HPDE6-E6E7 (cell line): Measurements from ENCODE around the gene TGFB3.
A peak's percentile ranks its signal among the peaks of the same experiment; 100 is the strongest.

Source experiments
- DNase-seq: peaks from one replicate; pipeline ENCODE4 v3.0.0; 2011; ENCODE audit warnings: missing footprints; ENCODE audit errors: extremely low spot score

TGFB3 gene

DNA sequence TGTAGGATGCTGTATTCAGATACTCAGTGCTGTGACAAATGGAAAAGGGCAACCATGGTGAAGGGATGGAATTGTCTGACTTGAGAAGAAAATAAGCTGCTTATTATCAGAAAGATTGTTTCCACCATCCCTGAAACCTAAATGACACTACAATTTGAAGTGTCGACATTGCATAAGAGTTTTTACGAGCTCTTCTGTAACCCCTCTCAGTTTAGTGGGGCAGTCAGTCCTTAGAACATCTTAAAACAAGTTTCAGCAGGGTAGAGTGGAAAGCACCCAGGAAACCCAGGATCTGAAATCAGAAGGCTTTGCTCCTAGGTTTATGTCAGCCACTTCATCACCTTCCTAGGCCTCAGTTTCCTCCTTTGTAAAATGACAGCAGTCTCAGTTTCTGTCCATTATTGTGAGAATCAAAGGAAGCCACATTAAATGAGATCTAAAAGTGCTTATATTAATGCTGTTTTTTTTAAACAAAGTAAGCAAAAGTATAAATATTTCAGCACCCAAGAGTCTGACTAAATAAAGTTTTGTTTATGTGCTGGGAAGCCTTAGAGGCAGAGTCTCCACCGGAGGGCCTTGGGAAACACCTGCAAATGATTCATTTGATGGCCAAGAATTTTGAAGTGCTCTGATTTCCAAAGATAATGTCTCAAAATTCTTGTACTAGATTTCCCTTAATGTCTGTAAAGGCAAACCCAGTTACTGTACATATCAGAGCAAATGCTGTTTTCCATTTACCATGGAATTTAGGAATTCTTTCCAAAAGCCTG is 5.6 kb upstream of the TGFB3 start:
- DNase-seq, result no peak

DNA sequence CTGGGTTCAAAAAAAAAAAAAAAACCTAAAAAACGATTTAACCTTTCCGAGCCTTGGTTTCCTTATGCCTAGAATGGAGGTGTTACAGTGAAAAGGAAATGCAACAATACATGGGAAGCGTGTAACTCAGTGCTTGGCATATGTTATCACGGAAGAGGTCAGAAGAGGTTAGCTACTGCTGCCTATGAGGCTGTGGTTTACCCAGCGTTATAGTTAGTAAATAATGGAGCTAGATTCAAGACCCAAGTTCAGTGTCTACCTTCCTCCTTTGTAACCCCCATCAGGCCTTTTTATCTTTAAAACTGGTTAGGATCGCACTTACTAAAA is 4.6 kb upstream of the TGFB3 start:
- no peak for DNase-seq

DNA sequence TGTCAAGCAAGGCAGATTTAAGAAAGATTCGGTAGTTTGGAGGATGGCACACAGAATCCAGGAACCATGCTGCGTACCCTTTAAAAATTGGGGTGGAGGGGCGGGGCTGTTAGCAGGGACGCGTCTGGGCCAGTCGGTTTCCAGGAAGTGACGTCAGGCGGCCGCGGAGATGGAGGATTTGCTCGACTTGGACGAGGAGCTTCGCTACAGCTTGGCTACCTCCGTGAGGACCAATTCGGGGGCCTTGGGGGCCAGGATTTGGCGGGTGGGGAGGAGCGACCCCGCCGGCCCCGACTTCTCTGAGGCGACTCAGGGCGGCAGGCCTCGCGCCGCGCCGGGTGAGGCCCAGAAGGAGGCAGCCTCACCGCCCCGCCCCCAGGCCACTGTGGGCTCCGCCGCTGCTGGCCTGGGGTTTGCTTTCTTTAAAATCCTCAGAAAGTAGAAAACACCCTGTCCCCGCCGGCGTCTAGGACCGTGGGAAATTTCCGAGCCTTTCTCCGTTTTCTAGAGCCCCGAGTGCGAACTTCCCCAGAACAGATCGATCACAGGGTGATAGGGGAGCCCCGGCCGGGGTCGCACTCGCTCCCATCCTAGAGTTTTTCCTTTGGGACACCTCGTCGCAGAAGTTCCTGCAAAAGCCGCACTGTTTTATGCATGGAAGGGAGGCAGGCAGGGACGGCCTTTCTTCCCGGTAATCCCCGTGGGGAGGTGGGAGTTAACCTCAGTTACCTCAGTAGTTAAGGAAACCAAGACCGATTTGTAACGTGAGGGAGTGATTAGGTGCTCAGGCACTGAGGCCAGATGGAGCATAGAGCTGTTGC is 4.0 kb upstream of the TGFB3 start, which contains the start of gene IFT43:
Gene IFT43 (plus strand): TSS at position 146 of the 821 bp plus-strand sequence. CDS start 24 bp downstream, at position 170.
- peak; percentile 72 for DNase-seq

DNA sequence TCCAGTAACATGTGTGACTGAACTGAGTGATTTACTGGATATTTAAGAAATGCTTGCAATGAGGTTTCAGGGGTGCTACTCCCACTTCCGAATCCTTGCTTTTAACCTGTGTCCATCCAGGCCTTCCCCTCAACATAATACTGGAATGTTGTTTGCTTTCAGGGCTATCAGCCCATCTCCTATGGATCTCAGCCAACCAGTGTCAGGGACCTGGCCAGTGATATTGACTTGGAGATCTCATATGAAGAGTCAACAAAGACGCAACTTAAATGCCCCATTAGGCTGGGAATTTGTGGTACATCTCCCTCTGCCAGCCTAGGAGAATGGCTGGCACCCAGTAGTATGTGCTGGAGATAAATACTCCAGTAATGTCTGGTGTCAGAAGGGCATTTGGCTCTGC is 2.9 kb upstream of the TGFB3 start:
- DNase-seq, result no peak

DNA sequence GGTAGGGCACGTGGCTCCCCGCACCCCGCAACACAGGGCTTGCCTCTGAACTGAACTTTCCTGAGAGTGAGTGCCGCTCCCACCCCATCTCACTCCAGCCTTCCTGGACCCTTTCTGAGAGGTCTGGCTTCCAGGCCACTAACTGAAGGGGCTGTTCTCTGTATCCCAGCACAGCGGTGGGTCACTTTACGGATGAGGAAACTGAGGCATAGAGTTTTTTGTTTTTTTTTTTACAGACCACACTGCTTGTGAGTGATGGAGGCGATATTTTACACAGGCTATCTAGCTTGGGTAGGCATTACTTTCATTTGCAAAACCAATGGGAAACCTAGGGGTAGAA is 1.2 kb upstream of the TGFB3 start:
- DNase-seq, result no peak

DNA sequence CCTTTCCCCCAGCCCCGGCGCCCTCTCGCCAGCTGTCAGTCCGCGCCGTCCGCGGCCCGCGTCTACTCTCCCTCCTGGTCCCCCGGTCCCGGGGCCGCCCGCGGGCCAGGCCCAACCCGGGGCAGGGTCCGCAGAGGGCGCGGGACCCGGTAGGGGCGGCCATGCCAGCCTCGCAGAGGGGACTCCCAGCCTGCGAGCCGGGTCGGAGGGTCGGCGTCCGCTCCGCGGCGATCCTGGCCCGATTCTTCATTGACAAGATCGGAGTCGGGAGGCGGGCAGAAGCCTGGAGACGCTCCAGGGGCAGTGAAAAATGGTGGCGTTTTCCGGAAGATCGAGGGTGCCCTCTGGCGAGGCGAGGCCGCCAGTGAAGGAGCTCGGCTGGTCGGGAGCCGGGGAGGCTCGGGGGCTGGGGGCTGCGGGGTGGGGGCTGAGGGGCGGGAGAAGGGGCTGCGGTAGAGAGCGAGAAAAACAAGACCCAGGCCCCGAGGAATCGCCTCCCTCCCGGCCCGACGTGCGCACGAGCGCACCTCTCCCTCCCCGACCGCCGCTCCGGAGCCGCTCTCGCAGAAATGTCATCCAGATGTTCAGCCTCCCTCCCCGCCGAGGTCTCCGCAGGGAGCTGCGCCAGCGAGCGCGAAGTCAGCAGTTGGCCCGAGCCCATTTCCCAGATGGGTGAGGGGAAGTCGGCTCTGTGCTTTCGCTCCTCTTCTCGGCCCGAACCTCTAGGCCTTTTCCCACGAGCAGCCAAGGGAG is 647 bp upstream of the TGFB3 start:
- DNase-seq, result peak; percentile 75

DNA sequence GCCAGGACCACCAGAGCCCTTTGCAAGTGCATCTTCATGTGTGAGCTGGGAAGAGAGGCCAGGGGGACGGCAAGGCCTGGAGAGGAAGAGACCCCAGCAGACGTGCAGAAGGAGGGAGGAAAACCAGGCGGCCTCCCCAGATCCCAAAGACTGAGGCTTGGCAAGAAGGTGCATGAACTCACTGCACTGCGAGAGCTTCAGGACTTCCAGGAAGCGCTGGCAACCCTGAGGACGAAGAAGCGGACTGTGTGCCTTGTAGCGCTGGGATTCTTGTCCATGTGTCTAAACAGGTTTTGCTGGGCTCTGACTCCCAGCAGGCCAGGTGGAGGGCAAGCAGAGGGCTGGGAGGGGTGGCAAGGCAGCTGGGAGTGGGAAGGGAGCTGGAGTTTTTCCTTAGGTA is 939 bp downstream of the TGFB3 start:
- DNase-seq, result no peak

DNA sequence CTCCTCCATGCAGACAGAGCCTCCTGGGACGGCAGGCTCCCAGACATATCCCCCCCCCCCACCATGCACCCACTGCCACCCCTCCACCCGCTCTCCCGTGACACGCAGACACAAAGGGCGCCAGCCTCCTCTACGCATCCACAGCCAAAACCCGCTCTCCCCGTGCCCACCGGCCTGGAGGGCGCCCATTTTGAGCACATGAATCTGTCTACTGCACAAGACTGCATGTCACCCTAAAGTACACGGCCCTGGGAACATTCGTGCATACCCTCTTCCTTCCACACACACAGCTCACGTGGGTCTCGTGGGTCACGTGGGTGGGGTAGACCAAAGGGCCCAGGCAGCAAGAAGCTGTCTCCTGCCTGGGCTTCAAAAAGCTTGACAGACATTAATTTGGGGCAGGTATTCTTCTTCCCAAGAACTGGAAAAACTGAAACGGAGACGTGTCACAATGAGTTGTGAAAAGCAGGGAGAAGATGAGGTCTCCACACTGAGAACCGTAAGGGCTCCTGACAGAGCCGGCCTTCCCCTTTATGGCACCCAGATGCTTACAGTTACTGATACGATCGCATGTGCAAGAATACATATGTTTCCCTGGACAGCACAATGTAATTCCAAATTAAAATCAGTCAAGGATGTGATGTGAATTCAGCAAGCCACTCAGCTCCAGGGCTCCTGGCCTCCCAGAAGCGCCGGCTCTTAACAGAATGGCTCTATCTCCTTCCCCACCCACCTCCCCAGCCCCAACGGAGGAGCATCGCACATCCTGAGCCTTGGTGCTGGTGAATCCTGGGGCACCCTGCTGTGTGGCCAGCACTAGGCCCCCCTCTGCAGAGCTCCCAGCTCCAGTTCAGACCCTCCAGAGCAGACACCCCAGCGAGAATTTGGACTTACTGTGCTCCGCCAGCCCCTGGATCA is 1.9 kb downstream of the TGFB3 start:
- no peak for DNase-seq

DNA sequence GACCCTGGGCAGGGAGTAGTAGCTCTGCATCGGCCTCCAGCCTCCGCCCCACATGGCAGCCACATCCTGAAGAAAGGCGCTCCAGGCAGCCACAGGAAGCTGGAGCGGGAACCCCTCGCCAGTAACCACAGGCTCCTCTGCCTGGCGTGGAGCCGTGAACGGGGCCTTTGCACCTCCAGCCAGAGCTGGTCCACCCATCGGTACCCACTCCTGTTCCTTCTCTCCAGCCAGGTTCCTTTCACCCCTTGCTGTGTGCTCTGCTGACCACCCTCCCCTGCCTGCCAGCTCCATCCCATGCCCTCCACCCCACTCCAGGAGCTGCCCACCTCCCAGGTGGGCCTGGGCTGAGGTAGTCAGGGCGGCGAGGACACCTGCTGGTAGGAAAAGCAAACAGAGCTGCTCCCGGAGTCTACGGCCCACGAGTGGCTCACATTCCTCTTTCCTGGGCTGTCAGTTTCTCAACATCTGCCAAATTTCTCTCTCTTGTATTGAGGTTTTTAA is 2.7 kb downstream of the TGFB3 start:
- peak; percentile 35 for DNase-seq

DNA sequence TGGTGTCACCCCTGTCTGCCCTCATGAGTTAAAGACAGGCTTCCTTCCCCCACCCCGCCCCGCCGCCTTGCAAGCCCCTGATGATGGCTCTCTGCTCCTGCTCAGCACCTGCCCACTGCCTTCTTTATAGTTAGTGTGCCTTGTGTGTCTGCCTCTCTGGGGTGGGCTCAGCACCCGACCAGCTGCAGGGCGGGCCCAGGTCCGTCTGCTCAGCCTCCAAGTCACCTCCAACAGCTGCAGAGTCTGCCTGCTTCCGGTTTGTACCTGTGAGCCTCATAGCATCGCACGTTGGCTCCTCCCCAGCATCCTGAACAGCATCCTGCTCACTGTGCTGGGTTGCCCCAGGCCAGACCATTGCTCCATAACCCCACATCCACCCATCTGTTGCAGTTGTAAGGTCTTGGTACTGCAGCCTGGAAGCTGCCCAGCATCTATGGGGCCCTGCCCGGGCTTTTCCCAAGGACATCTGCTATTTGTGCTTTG is 3.5 kb downstream of the TGFB3 start:
- DNase-seq, result no peak

DNA sequence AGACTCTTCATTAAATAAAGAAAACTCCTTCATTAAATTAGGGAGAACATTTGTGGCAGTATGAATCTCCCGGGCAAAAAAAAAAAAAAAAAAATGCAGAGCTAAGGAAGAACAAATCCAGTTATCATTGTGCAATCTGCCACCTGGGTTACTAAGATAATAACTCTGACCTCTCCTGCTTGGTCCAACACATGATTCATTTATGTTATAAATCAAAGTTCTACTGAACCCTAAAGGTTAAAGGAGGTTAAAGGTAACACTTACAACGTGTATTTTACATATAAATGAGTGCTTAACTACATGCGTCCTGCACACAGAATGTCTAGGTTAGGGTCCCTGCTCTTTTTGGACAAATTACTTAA is 4.2 kb downstream of the TGFB3 start:
- no peak for DNase-seq

DNA sequence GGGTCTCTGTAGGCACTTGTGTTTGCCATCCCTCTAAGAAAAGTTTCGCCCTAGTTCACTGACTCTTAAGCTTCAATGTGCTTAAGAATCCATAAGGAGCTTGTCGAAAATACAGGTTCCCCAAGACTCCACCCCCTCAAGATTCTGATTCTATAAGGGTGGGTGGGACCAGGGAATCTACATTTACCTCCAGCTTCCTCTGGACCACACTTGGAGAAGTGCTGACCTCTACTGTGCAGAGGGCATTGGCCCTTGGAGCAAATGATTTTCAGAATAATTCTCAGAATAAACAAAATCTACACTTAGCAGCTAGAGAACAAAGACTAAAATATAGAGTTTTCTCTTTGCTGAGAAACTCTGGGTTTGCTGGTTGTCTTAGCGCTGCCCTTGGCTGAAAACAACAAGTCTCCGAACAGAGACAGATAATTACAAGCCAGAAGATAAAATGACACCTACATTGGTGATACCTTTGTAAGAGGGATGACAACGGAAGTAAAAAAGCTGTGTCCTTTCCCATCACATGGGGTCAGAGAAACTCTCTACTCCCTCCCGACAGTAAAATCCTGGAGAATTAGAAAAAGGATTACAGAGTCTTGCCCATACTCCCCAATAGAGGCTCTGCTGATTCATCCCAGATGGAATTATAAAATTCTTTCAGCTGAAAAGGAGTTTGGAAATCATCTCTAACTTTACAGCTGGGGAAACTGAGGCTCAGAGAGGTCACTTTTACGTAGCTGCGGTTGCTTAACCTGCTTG is 4.8 kb downstream of the TGFB3 start:
- no peak for DNase-seq

DNA sequence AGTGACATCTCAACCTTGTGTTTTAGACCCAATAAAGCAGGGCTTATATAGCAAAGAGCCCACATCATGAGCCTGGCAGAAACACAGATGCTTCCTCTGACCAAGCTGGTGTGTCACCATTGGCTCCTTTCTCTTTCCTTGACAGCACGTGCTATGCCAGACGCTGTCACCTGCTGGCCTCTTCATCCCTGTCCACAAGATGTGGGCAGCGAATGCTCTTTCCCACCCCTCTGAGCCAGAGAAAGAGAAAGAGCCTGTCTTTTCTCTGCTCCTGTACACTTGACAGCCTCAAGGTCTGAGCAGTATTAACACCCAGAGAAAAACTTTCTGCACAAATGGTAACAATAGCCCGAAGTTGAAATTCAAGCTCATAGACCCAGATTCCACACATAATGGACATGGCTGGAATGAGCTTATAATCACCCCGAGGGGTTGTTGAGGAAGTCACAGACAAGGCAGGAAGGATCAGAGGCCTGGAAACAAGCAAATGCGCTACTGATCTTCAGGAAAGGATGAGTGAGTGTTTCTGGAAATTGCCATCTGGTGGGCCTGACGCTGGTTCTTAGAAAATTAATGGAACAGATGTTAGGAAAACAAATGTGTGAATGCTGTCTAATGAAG is 8.9 kb downstream of the TGFB3 start:
- DNase-seq, result no peak

DNA sequence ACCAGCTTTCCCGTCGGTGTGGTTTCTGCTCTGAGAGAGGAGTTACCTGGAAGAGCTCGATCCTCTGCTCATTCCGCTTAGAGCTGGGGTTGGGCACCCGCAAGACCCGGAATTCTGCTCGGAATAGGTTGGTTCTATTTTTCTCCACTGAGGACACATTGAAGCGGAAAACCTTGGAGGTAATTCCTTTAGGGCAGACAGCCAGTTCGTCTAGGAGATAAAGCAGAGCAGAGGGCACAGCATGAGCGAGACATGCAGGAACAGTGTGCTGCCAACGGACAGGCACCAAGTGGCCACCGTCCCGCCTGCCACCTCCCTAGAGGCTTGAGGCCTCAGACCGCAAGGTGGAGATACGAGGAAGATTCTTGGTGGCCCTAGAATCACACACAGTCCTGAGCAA is 10.3 kb downstream of the TGFB3 start:
- no peak for DNase-seq

DNA sequence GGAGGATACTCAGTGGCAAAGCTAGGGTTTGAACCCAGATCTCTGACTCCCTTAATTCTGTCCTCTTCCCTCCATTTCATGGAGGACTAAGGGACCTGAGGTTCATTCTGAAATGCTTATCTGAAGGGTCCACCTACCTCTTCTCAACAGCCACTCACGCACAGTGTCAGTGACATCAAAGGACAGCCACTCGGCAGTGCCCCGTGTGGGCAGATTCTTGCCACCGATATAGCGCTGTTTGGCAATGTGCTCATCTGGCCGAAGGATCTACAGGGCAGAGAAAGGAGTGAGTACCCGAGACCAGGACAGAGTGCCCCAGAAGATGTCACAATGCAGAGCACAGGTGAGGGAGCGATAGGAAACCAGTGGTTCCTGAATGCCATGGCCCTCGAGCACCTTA is 10.8 kb downstream of the TGFB3 start:
- DNase-seq, result no peak

DNA sequence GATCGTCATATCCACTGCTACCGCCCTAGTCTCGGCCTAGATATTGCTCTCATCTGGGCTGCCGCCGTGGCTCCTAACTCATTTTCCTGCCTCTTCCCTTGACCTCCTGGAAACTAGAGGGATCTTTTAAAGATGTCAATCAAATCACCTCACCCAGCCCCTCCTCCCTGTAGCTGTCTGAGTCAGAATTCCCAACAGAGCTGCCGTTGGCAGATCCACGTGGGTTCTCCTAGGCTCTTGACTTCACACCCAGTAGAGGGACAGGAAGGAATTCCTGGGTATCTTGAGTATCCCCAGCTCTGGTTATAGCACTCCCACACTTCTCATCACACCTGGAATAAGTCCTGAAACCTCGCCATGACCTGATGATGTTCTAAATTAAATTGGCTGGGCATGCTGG is 11.9 kb downstream of the TGFB3 start:
- no peak for DNase-seq

DNA sequence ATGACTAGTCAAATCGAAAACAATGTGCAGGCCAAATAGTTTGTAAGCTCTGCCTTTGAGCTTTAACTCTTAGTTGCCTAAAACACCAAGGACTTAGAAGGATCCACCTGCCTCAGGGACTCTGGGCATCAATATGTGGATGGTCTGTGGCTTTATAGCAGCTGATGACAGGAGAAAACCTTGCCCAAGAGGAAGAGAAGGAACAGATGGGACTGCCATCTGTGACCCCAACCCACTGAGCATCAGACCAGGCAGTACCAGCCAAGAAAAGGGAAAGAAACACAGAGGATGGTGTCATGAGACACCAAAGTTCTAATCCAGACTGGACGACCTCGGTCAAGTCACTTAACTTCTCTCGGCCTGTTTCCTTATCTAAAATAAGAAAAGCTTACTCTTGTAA is 12.7 kb downstream of the TGFB3 start:
- DNase-seq, result no peak

DNA sequence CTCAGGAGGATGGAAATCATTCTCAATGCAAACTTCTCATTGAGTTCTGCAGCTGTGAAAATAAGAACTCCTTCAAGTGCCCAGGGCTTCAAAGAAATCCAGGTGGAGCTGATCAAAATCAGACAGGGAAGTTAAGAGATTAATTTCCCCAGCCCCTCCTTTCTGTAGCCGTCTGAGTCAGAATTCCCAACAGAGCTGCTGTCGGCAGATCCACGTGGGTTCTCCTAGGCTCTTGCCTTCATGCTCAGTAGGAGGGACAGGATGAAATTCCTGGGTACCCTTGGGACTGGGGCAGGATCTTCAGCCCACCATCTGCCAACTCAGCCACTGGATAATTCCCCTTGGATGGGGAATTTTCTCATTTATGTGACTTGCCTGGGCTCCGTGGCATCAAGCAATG is 13.3 kb downstream of the TGFB3 start:
- DNase-seq, result no peak

DNA sequence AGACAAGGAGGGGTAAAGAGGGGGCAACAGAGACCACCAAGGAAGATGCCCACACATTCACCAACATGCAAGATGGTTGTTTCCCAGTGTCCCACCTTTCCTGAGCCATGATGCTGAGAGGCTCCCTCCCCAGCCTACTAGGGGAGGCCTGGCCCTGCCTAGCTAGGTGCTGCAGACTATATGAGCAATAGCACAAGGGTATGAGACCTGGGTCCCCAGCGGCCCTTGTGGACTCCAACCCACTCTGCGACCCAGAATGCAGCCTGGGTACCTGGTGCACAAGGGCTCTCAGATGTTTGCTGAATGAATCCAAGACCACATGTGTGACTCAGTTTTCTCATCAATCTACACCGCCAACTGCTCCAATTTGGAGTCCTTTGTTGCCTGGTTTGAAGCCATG is 13.9 kb downstream of the TGFB3 start:
- no peak for DNase-seq

DNA sequence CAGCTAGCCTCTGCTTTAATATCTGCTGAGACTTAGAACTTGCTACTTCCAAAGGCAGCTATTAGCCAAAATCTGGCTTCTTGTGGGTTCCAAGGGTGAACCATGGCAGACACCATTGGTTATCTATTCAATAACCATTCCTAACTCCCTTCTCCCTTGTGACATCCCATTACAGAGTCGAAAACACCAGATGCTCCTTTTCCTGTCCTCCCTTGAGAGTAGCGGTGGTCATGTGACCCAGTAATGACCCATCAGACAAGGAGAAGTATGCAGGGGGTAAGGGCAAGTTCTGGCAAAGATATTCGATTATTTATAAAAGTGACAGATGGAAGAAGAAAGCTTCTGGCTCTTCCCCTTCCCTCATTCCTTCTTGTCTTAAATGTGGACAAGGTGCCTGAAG is 20.1 kb downstream of the TGFB3 start:
- DNase-seq, result no peak
